ENCODE measurements around the gene CHMP4A. TPM values are rescaled to one million over a fixed set of nuclear protein-coding genes. Genes with fewer than 3 reads are reported as not detected.

The CHMP4A gene
- total RNA-seq, 4 donors from 2014 or later, result 75.4 to 135 (median 94.9) TPM

DNA sequence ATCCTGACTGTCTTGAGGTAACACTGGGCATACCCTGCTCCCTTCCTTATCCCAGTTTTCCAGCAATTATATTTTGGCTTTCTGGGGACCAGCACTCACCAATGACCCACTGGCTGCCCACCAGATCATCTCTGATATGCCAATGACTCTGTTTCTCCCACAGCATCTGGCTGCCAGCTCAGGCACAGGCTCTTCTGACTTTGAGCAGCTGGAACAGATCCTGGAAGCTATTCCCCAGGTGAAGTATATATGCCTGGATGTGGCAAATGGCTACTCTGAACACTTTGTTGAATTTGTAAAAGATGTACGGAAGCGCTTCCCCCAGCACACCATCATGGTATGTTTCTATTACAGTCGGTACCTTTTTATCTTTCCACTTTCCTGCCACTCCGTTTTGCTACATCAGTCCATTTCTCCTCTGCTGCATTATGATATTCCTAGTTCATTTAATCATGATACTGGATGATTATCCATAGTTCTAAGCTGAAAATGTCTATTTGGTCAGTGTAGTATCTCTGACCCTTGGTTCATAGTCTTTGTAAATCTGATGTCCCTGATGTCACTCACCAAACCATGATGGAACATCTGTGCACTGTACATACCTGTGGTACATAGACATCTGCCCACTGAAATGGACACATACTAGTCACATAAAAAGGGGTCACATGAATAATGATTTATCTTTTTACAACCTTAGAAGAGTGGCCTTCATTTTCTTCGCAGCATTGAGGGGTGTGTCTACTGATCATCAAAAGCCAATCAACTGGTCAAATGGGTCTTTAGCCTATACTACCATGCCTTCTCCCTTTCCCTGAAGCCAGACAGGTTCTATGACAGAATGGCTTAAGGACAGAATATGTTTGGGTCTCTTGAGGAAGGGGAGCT, 22.8 kb upstream of the CHMP4A start:
- Histone ChIP-seq H3K4me3 (no peak overlapping the region), H3K4me1 (peaks cover 54 to 78% (median 61%) of the 10 kb centered on the region in 4 donors), H3K27ac (replicated peaks in 1 of 4) (peak overlapping the region in 1 of 4 donors; percentile 94), H3K9me3 (no peaks in the 10 kb centered on the region), H3K36me3 (peaks cover 51 to 71% (median 61%) of the 10 kb centered on the region in 4 donors), H3K27me3 (no peaks in the 10 kb centered on the region)
- WGBS, result 90% methylated on average over 5 of the region's 5 CpGs
- TF ChIP-seq EP300 (IDR thresholded peaks at IDR 0.05), result no peak
- TF ChIP-seq, protein P1, sequence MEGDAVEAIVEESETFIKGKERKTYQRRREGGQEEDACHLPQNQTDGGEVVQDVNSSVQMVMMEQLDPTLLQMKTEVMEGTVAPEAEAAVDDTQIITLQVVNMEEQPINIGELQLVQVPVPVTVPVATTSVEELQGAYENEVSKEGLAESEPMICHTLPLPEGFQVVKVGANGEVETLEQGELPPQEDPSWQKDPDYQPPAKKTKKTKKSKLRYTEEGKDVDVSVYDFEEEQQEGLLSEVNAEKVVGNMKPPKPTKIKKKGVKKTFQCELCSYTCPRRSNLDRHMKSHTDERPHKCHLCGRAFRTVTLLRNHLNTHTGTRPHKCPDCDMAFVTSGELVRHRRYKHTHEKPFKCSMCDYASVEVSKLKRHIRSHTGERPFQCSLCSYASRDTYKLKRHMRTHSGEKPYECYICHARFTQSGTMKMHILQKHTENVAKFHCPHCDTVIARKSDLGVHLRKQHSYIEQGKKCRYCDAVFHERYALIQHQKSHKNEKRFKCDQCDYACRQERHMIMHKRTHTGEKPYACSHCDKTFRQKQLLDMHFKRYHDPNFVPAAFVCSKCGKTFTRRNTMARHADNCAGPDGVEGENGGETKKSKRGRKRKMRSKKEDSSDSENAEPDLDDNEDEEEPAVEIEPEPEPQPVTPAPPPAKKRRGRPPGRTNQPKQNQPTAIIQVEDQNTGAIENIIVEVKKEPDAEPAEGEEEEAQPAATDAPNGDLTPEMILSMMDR (IDR thresholded peaks at IDR 0.05), result no peak
- no peak for TF ChIP-seq POLR2AphosphoS5 (IDR thresholded peaks at IDR 0.05)
- TF ChIP-seq POLR2A (IDR thresholded peaks at IDR 0.05; ENCODE audit: low read depth), result no peak
- no peak for DNase-seq (ENCODE audit: extremely low spot score)
- intact Hi-C loops (cut with DNase I), result no loop called here

GRCh38 chr14:24234095-24235005, 21.1 kb upstream of the CHMP4A start:
- Histone ChIP-seq H3K4me3 (no peak overlapping the region), H3K4me1 (peaks cover 44 to 67% (median 51%) of the 10 kb centered on the region in 4 donors), H3K27ac (replicated peaks in 1 of 4) (peak overlapping the region in 3 of 4 donors; percentile 18 to 94 (median 86)), H3K36me3 (peaks cover 37 to 54% (median 44%) of the 10 kb centered on the region in 4 donors), H3K27me3 (no peaks in the 10 kb centered on the region), H3K9me3 (no peaks in the 10 kb centered on the region)
- WGBS, result 88% methylated on average over 3 of the region's 3 CpGs
- DNase-seq (ENCODE audit: extremely low spot score), result no peak
- TF ChIP-seq, protein P1 (IDR thresholded peaks at IDR 0.05), result no peak
- no peak for TF ChIP-seq POLR2AphosphoS5 (IDR thresholded peaks at IDR 0.05)
- no peak for TF ChIP-seq EP300 (IDR thresholded peaks at IDR 0.05)
- TF ChIP-seq POLR2A (IDR thresholded peaks at IDR 0.05; ENCODE audit: low read depth), result no peak
- intact Hi-C loops (cut with DNase I), result no loop called here

GRCh38 chr14:24233538-24233866, 20.2 kb upstream of the CHMP4A start:
- Histone ChIP-seq H3K36me3 (peaks cover 28 to 46% (median 36%) of the 10 kb centered on the region in 4 donors), H3K27me3 (no peaks in the 10 kb centered on the region), H3K4me1 (peaks cover 36 to 58% (median 44%) of the 10 kb centered on the region in 4 donors), H3K4me3 (peak overlapping the region; percentile 89 to 97 (median 92)), H3K9me3 (no peaks in the 10 kb centered on the region), H3K27ac (replicated peaks in 1 of 4) (peak overlapping the region; percentile 86 to 94 (median 92))
- TF ChIP-seq EP300 (IDR thresholded peaks at IDR 0.05), result no peak
- TF ChIP-seq, protein P1 (IDR thresholded peaks at IDR 0.05), result no peak
- TF ChIP-seq POLR2A (IDR thresholded peaks at IDR 0.05; ENCODE audit: low read depth), result no peak
- TF ChIP-seq POLR2AphosphoS5 (IDR thresholded peaks at IDR 0.05), result no peak
- intact Hi-C loops (cut with DNase I), result no loop called here
- 84% methylated on average over 2 of the region's 2 CpGs for WGBS
- no peak for DNase-seq (ENCODE audit: extremely low spot score)

- Histone ChIP-seq H3K36me3 (peaks cover 22 to 46% (median 32%) of the 10 kb centered on the region in 4 donors), H3K4me3 (peak within 1 kb of the TSS; percentile 89 to 97 (median 92)), H3K9me3 (no peaks in the 10 kb centered on the region), H3K27ac (replicated peaks in 1 of 4) (peak within 1 kb of the TSS; percentile 86 to 94 (median 92)), H3K27me3 (no peaks in the 10 kb centered on the region), H3K4me1 (peaks cover 30 to 52% (median 41%) of the 10 kb centered on the region in 4 donors)
- intact Hi-C loops (cut with DNase I), result no loop called here
- WGBS, result 10% methylated on average over 18 of the region's 38 CpGs
- DNase-seq (ENCODE audit: extremely low spot score), result no peak
- TF ChIP-seq POLR2A (IDR thresholded peaks at IDR 0.05; ENCODE audit: low read depth), result no peak
- TF ChIP-seq POLR2AphosphoS5 (IDR thresholded peaks at IDR 0.05), result peak; percentile 34 to 51
These were observed 19.6 kb upstream of the CHMP4A start, which contains the start of gene GMPR2 for GRCh38 chr14:24232645-24233537. Gene GMPR2 (plus strand): TSS chr14:24232929. CDS start chr14:24233254, 325 bp downstream.
